HG03460 (cell line): Measurements from ENCODE around the gene TRAPPC2L.
"Not testable (repeated sequence)": the region's sequence is repeated elsewhere in the genome, so short reads cannot be mapped to it uniquely, and the experiment has no call there.

Experiments used
- ATAC-seq: cut with Tn5 transposase; IDR thresholded peaks from one replicate; pipeline ENCODE4 v1.9.1; 2021; ENCODE audit not compliant: unreplicated experiment

TRAPPC2L gene

GRCh38 chr16:88818575-88818874 lies 38.4 kb upstream of the TRAPPC2L start:
- no peak for ATAC-seq

GRCh38 chr16:88819126-88819525 lies 37.8 kb upstream of the TRAPPC2L start:
- no peak for ATAC-seq

GRCh38 chr16:88820385-88821025 lies 36.4 kb upstream of the TRAPPC2L start:
- no peak for ATAC-seq

- ATAC-seq: no peak
These were observed 35.6 kb upstream of the TRAPPC2L start for GRCh38 chr16:88821168-88821850.

GRCh38 chr16:88822281-88823040 lies 34.5 kb upstream of the TRAPPC2L start:
- ATAC-seq: no peak

- ATAC-seq: not testable (repeated sequence)
These were observed 33.3 kb upstream of the TRAPPC2L start for GRCh38 chr16:88823646-88824045.

GRCh38 chr16:88824256-88825077 lies 32.5 kb upstream of the TRAPPC2L start:
- ATAC-seq: no peak

- ATAC-seq: no peak
These were observed 31.8 kb upstream of the TRAPPC2L start for GRCh38 chr16:88825146-88825545.

- no peak for ATAC-seq
These were observed 30.7 kb upstream of the TRAPPC2L start for GRCh38 chr16:88826070-88826840.

GRCh38 chr16:88827727-88828126 lies 29.2 kb upstream of the TRAPPC2L start:
- no peak for ATAC-seq

GRCh38 chr16:88828711-88829110 lies 28.2 kb upstream of the TRAPPC2L start:
- ATAC-seq: no peak

- no peak for ATAC-seq
These were observed 26.7 kb upstream of the TRAPPC2L start for GRCh38 chr16:88830258-88830657.

- no peak for ATAC-seq
These were observed 26.1 kb upstream of the TRAPPC2L start for GRCh38 chr16:88830783-88831182.

GRCh38 chr16:88831838-88832237 lies 25.1 kb upstream of the TRAPPC2L start:
- ATAC-seq: no peak

- no peak for ATAC-seq
These were observed 23.8 kb upstream of the TRAPPC2L start for GRCh38 chr16:88833086-88833485.

GRCh38 chr16:88834670-88835069 lies 22.3 kb upstream of the TRAPPC2L start:
- ATAC-seq: no peak

- no peak for ATAC-seq
These were observed 21.5 kb upstream of the TRAPPC2L start for GRCh38 chr16:88835383-88835782.

GRCh38 chr16:88835818-88836217 lies 21.1 kb upstream of the TRAPPC2L start:
- ATAC-seq: no peak

- ATAC-seq: no peak
These were observed 20.1 kb upstream of the TRAPPC2L start for GRCh38 chr16:88836791-88837190.

- no peak for ATAC-seq
These were observed 19.1 kb upstream of the TRAPPC2L start for GRCh38 chr16:88837806-88838205.

GRCh38 chr16:88838566-88838965 lies 18.4 kb upstream of the TRAPPC2L start:
- ATAC-seq: no peak
